Caco-2 (cell line): ENCODE measurements around the gene ADD1. TPM values are rescaled to one million over a fixed set of nuclear protein-coding genes. Genes with fewer than 3 reads are reported as not detected.

ENCODE experiments used
- BruUV-seq: library from RNA; stranded (reverse); fragments of 400-500 nt; replicated peaks from 2 replicates; lab custom pipeline; 2021; lab: Mats Ljungman, UMichigan
- CTCF ChIA-PET: fragments of 300-600 bp; sonication (Branson Sonifier 250); formaldehyde crosslinking; loops from one replicate; lab custom pipeline; 2022; ENCODE audit warnings: antibody characterized with exemption; lab: Charles Lee
- POLR2A ChIA-PET: fragments of 300-600 bp; sonication (Branson Sonifier 250); formaldehyde crosslinking; loops from one replicate; lab custom pipeline; 2022; ENCODE audit warnings: antibody characterized with exemption; lab: Charles Lee
- DNase-seq, 2 experiments: peaks; one replicate each; pipeline versions ENCODE4 v3.0.0 to v3.0.0-alpha.2; 2020 to 2022
- H3K27me3 ChIP-seq: replicated peaks from 2 replicates; pipeline ENCODE4 v1.6.0; 2011; ENCODE audit warnings: low read length; ENCODE audit not compliant: control insufficient read depth, insufficient read depth
- H3K36me3 ChIP-seq: 2 replicates; pipeline ENCODE4 v1.5.1; 2011; ENCODE audit warnings: low read length; ENCODE audit not compliant: control insufficient read depth, insufficient read depth
- H3K4me1 ChIP-seq: fragments of 250-450 bp; sonication (Bioruptor Pico); 2 replicates; pipeline ENCODE4 v1.5.1; 2020; ENCODE audit warnings: mild to moderate bottlenecking
- H3K4me3 ChIP-seq: 2 replicates; pipeline ENCODE4 v1.5.1; 2011; ENCODE audit warnings: low read depth, mild to moderate bottlenecking, control low read depth, low read length
- H3K9me3 ChIP-seq: fragments of 250-450 bp; sonication (Bioruptor Pico); 2 replicates; pipeline ENCODE4 v1.5.1; 2020; ENCODE audit warnings: mild to moderate bottlenecking, moderate library complexity
- H3K27ac Mint-ChIP-seq: one replicate; pipeline ENCODE4 v1.8.0; 2022; ENCODE audit warnings: mixed read lengths; ENCODE audit not compliant: unreplicated experiment
- H3K27me3 Mint-ChIP-seq: one replicate; pipeline ENCODE4 v1.8.0; 2022; ENCODE audit warnings: mixed read lengths; ENCODE audit not compliant: insufficient read depth, unreplicated experiment
- H3K36me3 Mint-ChIP-seq: one replicate; pipeline ENCODE4 v1.8.0; 2022; ENCODE audit warnings: mild to moderate bottlenecking, mixed read lengths; ENCODE audit not compliant: insufficient read depth, unreplicated experiment
- H3K4me1 Mint-ChIP-seq: one replicate; pipeline ENCODE4 v1.8.0; 2022; ENCODE audit warnings: low read depth, mixed read lengths; ENCODE audit not compliant: unreplicated experiment
- H3K4me3 Mint-ChIP-seq: one replicate; pipeline ENCODE4 v1.8.0; 2022; ENCODE audit warnings: mild to moderate bottlenecking, moderate library complexity, mixed read lengths; ENCODE audit not compliant: unreplicated experiment
- H3K9me3 Mint-ChIP-seq: one replicate; pipeline ENCODE4 v1.8.0; 2022; ENCODE audit warnings: mixed read lengths; ENCODE audit not compliant: unreplicated experiment
- CTCF ChIP-seq, 2 experiments: fragments of 200-600 bp in 1 of 2; IDR thresholded peaks; 1 replicate in 1 of 2; 2 replicates in 1 of 2; pipeline versions ENCODE4 v1.5.1 to v1.8.0; 2011 to 2022; ENCODE audit warnings: antibody characterized with exemption in 1 of 2, control low read depth in 1 of 2, inconsistent platforms in 1 of 2, low read depth in 1 of 2, low read length in 1 of 2, mild to moderate bottlenecking in 1 of 2, moderate library complexity in 1 of 2; ENCODE audit not compliant: insufficient read depth in 1 of 2, severe bottlenecking in 1 of 2, unreplicated experiment in 1 of 2
- intact Hi-C: fragments of 100-400 bp; cut with micrococcal nuclease; formaldehyde crosslinking; loops from one replicate; pipeline ENCODE4 v1.10.0; 2022; ENCODE audit not compliant: unreplicated experiment
- total RNA-seq: library from RNA; stranded (reverse); gene quantifications from 2 replicates; pipeline ENCODE4 v1.2.3, GENCODE V29; 2022

ADD1 gene
- total RNA-seq, 1 experiment from 2014 or later: 242 TPM

GRCh38 chr4:2849267-2850152 is 5.9 kb downstream of the ADD1 start:
- no peaks in the 10 kb centered on the region for H3K9me3 Mint-ChIP-seq
- intact Hi-C loops: loop anchor here (2.0 kb wide), 2 partner anchors 13 to 59 kb away; no protein-coding TSS in a partner anchor
- Histone ChIP-seq H3K4me3 (no peak overlapping the region), H3K27me3 (no peaks in the 10 kb centered on the region), H3K4me1 (peaks cover 34% of the 10 kb centered on the region), H3K36me3 (no peaks in the 10 kb centered on the region), H3K9me3 (no peaks in the 10 kb centered on the region)
- peak overlapping the region; percentile 78 for H3K27ac Mint-ChIP-seq
- peaks cover 15% of the 10 kb centered on the region for H3K36me3 Mint-ChIP-seq
- no TSS peak for BruUV-seq
- POLR2A ChIA-PET: interaction anchor here (1.0 kb wide), 1 partner anchor 15 kb away, joined by 3 read pairs; no protein-coding TSS in a partner anchor
- TF ChIP-seq CTCF (IDR thresholded peaks at IDR 0.05; ENCODE audit: insufficient read depth in 1 of 2, low read depth in 1 of 2, low read length in 1 of 2, severe bottlenecking in 1 of 2, unreplicated experiment in 1 of 2): no peak
- H3K4me3 Mint-ChIP-seq: peak overlapping the region; percentile 47
- peaks cover 46% of the 10 kb centered on the region for H3K4me1 Mint-ChIP-seq
- no peaks in the 10 kb centered on the region for H3K27me3 Mint-ChIP-seq
- CTCF ChIA-PET: interaction anchor here (0.6 to 1.0 kb wide), 2 partner anchors 11 to 114 kb away, joined by 3 to 4 read pairs; no protein-coding TSS in a partner anchor
- DNase-seq: peak; percentile 60 to 70

GRCh38 chr4:2850966-2851798 is 7.5 kb downstream of the ADD1 start:
- intact Hi-C loops: no loop called here
- no peak for DNase-seq
- no TSS peak for BruUV-seq
- peak overlapping the region; percentile 25 for H3K27ac Mint-ChIP-seq
- H3K36me3 Mint-ChIP-seq: peaks cover 28% of the 10 kb centered on the region
- Histone ChIP-seq H3K4me3 (no peak overlapping the region), H3K36me3 (no peaks in the 10 kb centered on the region), H3K4me1 (peaks cover 29% of the 10 kb centered on the region), H3K27me3 (no peaks in the 10 kb centered on the region), H3K9me3 (no peaks in the 10 kb centered on the region)
- H3K4me1 Mint-ChIP-seq: peaks cover 44% of the 10 kb centered on the region
- H3K9me3 Mint-ChIP-seq: no peaks in the 10 kb centered on the region
- H3K4me3 Mint-ChIP-seq: no peak overlapping the region
- ChIA-PET CTCF (no interaction called here), POLR2A (no interaction called here)
- H3K27me3 Mint-ChIP-seq: no peaks in the 10 kb centered on the region
- TF ChIP-seq CTCF (IDR thresholded peaks at IDR 0.05; ENCODE audit: insufficient read depth in 1 of 2, low read depth in 1 of 2, low read length in 1 of 2, severe bottlenecking in 1 of 2, unreplicated experiment in 1 of 2): no peak

- no peak for TF ChIP-seq CTCF (IDR thresholded peaks at IDR 0.05; ENCODE audit: insufficient read depth in 1 of 2, low read depth in 1 of 2, low read length in 1 of 2, severe bottlenecking in 1 of 2, unreplicated experiment in 1 of 2)
- no peaks in the 10 kb centered on the region for H3K27me3 Mint-ChIP-seq
- Histone ChIP-seq H3K27me3 (no peaks in the 10 kb centered on the region), H3K4me1 (peaks cover 32% of the 10 kb centered on the region), H3K9me3 (no peaks in the 10 kb centered on the region), H3K36me3 (no peaks in the 10 kb centered on the region), H3K4me3 (no peak overlapping the region)
- CTCF ChIA-PET: no interaction called here
- H3K4me1 Mint-ChIP-seq: peaks cover 44% of the 10 kb centered on the region
- H3K36me3 Mint-ChIP-seq: peaks cover 35% of the 10 kb centered on the region
- intact Hi-C loops: no loop called here
- BruUV-seq: no TSS peak
- H3K4me3 Mint-ChIP-seq: no peak overlapping the region
- POLR2A ChIA-PET: no interaction called here
- H3K27ac Mint-ChIP-seq: peak overlapping the region; percentile 25
- DNase-seq: no peak
- no peaks in the 10 kb centered on the region for H3K9me3 Mint-ChIP-seq
Observed at GRCh38 chr4:2852481-2852921, 8.9 kb downstream of the ADD1 start.
